ENCODE results near the gene LIAS.

Gene LIAS

GRCh38 chr4:39427520-39428114 is 31.2 kb upstream of the LIAS start:
- H3K9me3 ChIP-seq (ENCODE audit: insufficient read depth, low read length), result no peaks in the 10 kb centered on the region
- no peaks in the 10 kb centered on the region for H3K36me3 ChIP-seq (ENCODE audit: insufficient read depth, insufficient read length, low read length)
- H3K27me3 ChIP-seq (ENCODE audit: insufficient read depth, insufficient read length), result no peaks in the 10 kb centered on the region
- no peak for DNase-seq (ENCODE audit: low read depth, low spot score)
- H3K4me1 ChIP-seq (ENCODE audit: insufficient read depth, insufficient read length), result no peaks in the 10 kb centered on the region
- no peak overlapping the region for H3K4me3 ChIP-seq (ENCODE audit: insufficient read length, low read depth)
- no peak overlapping the region for H3K9ac ChIP-seq (ENCODE audit: insufficient read length, low read depth)
- TF ChIP-seq SUZ12 (IDR thresholded peaks at IDR 0.05; ENCODE audit: extremely low read depth, insufficient read depth, insufficient read length), result no peak
- no peak for TF ChIP-seq YY1 (IDR thresholded peaks at IDR 0.05; ENCODE audit: insufficient read depth, insufficient read length)
- TF ChIP-seq ZNF274 (IDR thresholded peaks at IDR 0.05; ENCODE audit: low read depth, low read length), result no peak

- DNase-seq (ENCODE audit: low read depth, low spot score), result no peak
- no peak for TF ChIP-seq SUZ12 (IDR thresholded peaks at IDR 0.05; ENCODE audit: extremely low read depth, insufficient read depth, insufficient read length)
- no peak for TF ChIP-seq ZNF274 (IDR thresholded peaks at IDR 0.05; ENCODE audit: low read depth, low read length)
- no peak for TF ChIP-seq YY1 (IDR thresholded peaks at IDR 0.05; ENCODE audit: insufficient read depth, insufficient read length)
- Histone ChIP-seq H3K4me1 (ENCODE audit: insufficient read depth, insufficient read length) (no peaks in the 10 kb centered on the region), H3K9me3 (ENCODE audit: insufficient read depth, low read length) (no peaks in the 10 kb centered on the region), H3K4me3 (ENCODE audit: insufficient read length, low read depth) (no peak overlapping the region), H3K9ac (ENCODE audit: insufficient read length, low read depth) (no peak overlapping the region), H3K36me3 (ENCODE audit: insufficient read depth, insufficient read length, low read length) (no peaks in the 10 kb centered on the region), H3K27me3 (ENCODE audit: insufficient read depth, insufficient read length) (no peaks in the 10 kb centered on the region)
Measured at GRCh38 chr4:39429476-39430334, 29.2 kb upstream of the LIAS start.

- Histone ChIP-seq H3K36me3 (ENCODE audit: insufficient read depth, insufficient read length, low read length) (no peaks in the 10 kb centered on the region), H3K27me3 (ENCODE audit: insufficient read depth, insufficient read length) (no peaks in the 10 kb centered on the region), H3K4me3 (ENCODE audit: insufficient read length, low read depth) (no peak overlapping the region), H3K4me1 (ENCODE audit: insufficient read depth, insufficient read length) (peaks cover 2% of the 10 kb centered on the region), H3K9me3 (ENCODE audit: insufficient read depth, low read length) (no peaks in the 10 kb centered on the region), H3K9ac (ENCODE audit: insufficient read length, low read depth) (no peak overlapping the region)
- no peak for DNase-seq (ENCODE audit: low read depth, low spot score)
- TF ChIP-seq SUZ12 (IDR thresholded peaks at IDR 0.05; ENCODE audit: extremely low read depth, insufficient read depth, insufficient read length), result no peak
- no peak for TF ChIP-seq ZNF274 (IDR thresholded peaks at IDR 0.05; ENCODE audit: low read depth, low read length)
- TF ChIP-seq YY1 (IDR thresholded peaks at IDR 0.05; ENCODE audit: insufficient read depth, insufficient read length), result no peak
Measured at GRCh38 chr4:39433878-39434492, 24.9 kb upstream of the LIAS start.

DNA sequence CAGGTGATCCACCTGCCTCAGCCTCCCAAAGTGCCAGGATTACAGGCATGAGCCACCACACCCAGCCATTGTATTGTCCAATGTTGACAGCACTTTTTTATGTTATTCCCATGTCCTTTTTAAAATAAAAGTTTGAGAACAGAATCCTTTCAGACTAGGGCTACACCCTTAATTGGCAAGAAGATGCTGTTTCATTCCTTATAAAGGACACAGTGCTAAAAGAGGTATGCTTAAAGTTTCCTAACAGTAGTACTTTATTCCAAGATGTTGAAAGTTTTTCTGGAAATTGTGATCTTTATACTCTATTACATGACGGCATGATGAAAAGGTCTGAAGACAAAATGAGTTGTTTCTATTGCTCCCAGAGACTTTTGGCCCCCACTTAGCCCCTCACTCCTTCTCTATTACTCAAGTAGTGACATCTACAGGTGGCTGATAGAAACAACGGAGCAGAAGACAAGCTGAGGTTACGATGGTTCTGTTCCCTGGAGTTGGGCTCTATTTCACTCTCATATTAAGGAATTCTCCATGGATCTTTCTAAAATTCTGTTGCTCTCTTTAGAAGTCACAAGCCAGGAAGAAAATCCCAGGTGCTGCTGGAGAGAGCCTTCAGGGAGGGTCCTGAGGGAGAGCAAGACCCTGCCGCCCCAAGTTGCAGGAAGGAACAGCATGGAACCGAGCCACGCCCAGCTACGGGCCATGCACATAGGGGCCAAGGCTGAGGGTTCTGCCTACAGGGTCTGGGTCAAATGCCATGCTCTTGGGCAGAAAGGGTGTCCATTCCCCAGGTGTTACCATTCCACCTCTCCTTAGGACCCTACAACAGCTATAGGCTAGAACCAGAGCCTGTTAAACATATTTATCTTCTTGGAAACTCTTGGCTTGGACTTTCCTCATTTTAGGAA is 22.9 kb upstream of the LIAS start:
- Histone ChIP-seq H3K4me3 (ENCODE audit: insufficient read length, low read depth) (no peak overlapping the region), H3K36me3 (ENCODE audit: insufficient read depth, insufficient read length, low read length) (no peaks in the 10 kb centered on the region), H3K9me3 (ENCODE audit: insufficient read depth, low read length) (no peaks in the 10 kb centered on the region), H3K4me1 (ENCODE audit: insufficient read depth, insufficient read length) (peaks cover 2% of the 10 kb centered on the region), H3K27me3 (ENCODE audit: insufficient read depth, insufficient read length) (no peaks in the 10 kb centered on the region), H3K9ac (ENCODE audit: insufficient read length, low read depth) (no peak overlapping the region)
- no peak for TF ChIP-seq YY1 (IDR thresholded peaks at IDR 0.05; ENCODE audit: insufficient read depth, insufficient read length)
- no peak for TF ChIP-seq ZNF274 (IDR thresholded peaks at IDR 0.05; ENCODE audit: low read depth, low read length)
- TF ChIP-seq SUZ12 (IDR thresholded peaks at IDR 0.05; ENCODE audit: extremely low read depth, insufficient read depth, insufficient read length), result no peak
- no peak for DNase-seq (ENCODE audit: low read depth, low spot score)

DNA sequence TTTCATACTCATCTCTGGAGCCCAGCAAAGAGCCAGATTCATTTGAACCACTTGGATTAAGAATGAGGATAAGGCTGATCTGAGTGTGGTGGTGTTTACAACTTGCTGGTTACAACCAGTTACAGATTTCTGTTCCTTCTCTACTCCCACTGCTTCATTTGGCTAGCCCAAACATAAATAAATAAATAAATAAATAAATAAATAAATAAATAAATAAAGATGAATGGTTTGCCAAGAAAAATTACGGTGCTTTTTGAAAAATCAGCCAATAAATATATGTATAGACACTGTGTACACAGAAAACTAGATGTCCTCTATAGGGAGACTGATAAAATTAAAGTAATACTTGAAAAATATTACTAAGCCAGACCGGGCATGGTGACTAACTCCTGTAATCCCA is 17.3 kb upstream of the LIAS start:
- no peak for DNase-seq (ENCODE audit: low read depth, low spot score)
- H3K9ac ChIP-seq (ENCODE audit: insufficient read length, low read depth), result no peak overlapping the region
- H3K27me3 ChIP-seq (ENCODE audit: insufficient read depth, insufficient read length), result no peaks in the 10 kb centered on the region
- H3K36me3 ChIP-seq (ENCODE audit: insufficient read depth, insufficient read length, low read length), result no peaks in the 10 kb centered on the region
- no peak overlapping the region for H3K4me3 ChIP-seq (ENCODE audit: insufficient read length, low read depth)
- TF ChIP-seq ZNF274 (IDR thresholded peaks at IDR 0.05; ENCODE audit: low read depth, low read length) (no peak), SUZ12 (IDR thresholded peaks at IDR 0.05; ENCODE audit: extremely low read depth, insufficient read depth, insufficient read length) (no peak), YY1 (IDR thresholded peaks at IDR 0.05; ENCODE audit: insufficient read depth, insufficient read length) (no peak)
- no peaks in the 10 kb centered on the region for H3K4me1 ChIP-seq (ENCODE audit: insufficient read depth, insufficient read length)
- no peaks in the 10 kb centered on the region for H3K9me3 ChIP-seq (ENCODE audit: insufficient read depth, low read length)

GRCh38 chr4:39442998-39443397 is 15.9 kb upstream of the LIAS start:
- TF ChIP-seq YY1 (IDR thresholded peaks at IDR 0.05; ENCODE audit: insufficient read depth, insufficient read length) (no peak), SUZ12 (IDR thresholded peaks at IDR 0.05; ENCODE audit: extremely low read depth, insufficient read depth, insufficient read length) (no peak)
- DNase-seq (ENCODE audit: low read depth, low spot score), result no peak
- Histone ChIP-seq H3K36me3 (ENCODE audit: insufficient read depth, insufficient read length, low read length) (peaks cover 6% of the 10 kb centered on the region), H3K9ac (ENCODE audit: insufficient read length, low read depth) (no peak overlapping the region), H3K27me3 (ENCODE audit: insufficient read depth, insufficient read length) (no peaks in the 10 kb centered on the region), H3K4me3 (ENCODE audit: insufficient read length, low read depth) (no peak overlapping the region), H3K9me3 (ENCODE audit: insufficient read depth, low read length) (no peaks in the 10 kb centered on the region), H3K4me1 (ENCODE audit: insufficient read depth, insufficient read length) (no peaks in the 10 kb centered on the region)
